ENCODE data around the gene LGI2.

Gene LGI2

DNA sequence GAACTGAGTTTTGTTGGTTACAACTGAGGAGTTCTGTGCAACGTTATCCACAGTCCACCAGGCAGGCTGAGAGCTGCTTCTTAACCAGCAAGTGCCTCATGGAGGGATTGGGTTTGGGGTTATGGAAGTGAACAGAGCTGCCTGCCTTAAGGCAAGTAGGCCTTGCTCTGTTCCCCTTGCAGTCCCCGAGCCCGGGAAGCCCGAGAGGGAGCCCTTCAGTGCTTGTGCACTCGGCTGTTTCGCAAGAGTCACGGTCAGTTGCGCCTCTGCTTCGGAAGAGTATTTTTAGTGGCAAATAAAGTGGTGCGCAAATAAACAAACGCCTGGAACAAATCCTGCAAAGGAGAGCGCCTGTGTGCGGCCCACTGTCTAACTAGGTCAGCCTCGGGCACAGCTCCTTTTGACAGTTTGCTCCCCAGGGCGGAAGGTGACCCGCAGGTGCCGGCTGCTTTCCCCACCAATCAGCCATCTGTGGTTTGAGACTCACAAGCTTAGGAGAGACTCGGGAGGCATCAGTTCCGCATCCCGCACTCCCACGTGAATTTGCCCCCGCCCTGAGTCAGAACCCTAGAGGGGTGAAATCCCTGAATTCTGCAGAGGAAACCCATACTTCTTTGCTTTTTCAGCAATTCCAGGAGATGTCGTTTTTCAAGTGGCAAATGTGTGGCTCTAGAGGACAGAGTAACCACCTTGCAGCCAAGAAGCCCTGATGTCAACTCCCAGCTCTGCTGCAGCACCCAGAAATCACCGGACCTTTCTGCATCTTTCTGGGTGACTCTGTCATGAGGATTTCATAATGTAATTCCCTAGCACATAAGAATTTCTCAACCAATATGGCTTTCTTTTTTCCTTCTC, 56.8 kb downstream of the LGI2 start:
- DNase-seq (no peak), ATAC-seq (replicated peaks) (no peak)
- Mint-ChIP-seq H3K27me3 (peaks cover 20 to 23% of the 10 kb centered on the region in 2 donors), H3K9me3 (no peaks in the 10 kb centered on the region), H3K27ac (no peak overlapping the region), H3K36me3 (no peaks in the 10 kb centered on the region), H3K4me3 (no peak overlapping the region), H3K4me1 (peaks cover 2 to 6% of the 10 kb centered on the region in 2 donors)

DNA sequence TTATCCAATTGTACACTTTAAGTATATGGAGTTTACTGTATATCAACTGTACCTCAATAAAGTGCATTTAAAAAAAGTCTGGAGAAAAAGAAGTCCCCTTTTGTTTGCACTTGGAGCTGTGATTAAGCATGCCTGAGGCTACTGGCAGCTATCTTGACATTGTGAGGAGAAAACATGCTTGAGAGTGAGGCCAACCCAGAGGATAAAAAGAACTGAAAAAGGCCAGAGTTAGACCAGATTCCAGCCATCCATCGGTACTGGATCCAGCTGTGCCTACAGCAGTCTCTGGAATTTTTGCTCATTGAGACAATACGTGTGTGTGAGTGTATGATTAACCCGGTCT, 57.4 kb downstream of the LGI2 start:
- H3K27ac Mint-ChIP-seq: no peak overlapping the region
- H3K4me3 Mint-ChIP-seq: no peak overlapping the region

DNA sequence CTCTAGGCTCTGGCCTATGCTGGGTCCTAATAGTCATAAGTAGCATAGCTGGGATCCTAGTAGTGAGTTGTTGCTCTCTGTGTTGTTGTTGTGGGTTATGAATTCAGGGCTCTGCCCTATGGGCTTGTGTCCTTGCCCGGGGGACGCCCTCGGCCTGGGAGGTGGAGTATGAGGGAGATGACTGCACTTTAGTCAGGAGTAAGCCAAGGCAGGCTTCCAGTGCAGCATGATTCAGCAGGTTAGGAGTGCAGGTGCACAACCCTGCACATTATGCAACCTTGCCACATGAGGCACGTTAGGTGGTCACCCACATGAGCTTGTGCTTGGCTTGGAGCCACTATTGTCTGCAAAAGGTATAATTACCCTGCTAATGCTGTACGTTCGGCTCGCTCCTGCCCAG, 59.6 kb downstream of the LGI2 start:
- ATAC-seq (replicated peaks): no peak
- peaks cover 15% of the 10 kb centered on the region in 2 donors for H3K27me3 Mint-ChIP-seq
- H3K9me3 Mint-ChIP-seq: peaks cover 6% of the 10 kb centered on the region in 2 donors
- no peak for DNase-seq
- peaks cover 0 to 2% of the 10 kb centered on the region in 2 donors for H3K4me1 Mint-ChIP-seq
- H3K36me3 Mint-ChIP-seq: no peaks in the 10 kb centered on the region
- H3K4me3 Mint-ChIP-seq: no peak overlapping the region
- no peak overlapping the region for H3K27ac Mint-ChIP-seq

More for the DNA sequence above, 57.4 kb downstream of the LGI2 start:
- Mint-ChIP-seq H3K36me3 (no peaks in the 10 kb centered on the region), H3K9me3 (no peaks in the 10 kb centered on the region), H3K27me3 (peaks cover 17 to 20% of the 10 kb centered on the region in 2 donors), H3K4me1 (peaks cover 2% of the 10 kb centered on the region in 2 donors)
- no peak for DNase-seq
- ATAC-seq (replicated peaks): no peak

DNA sequence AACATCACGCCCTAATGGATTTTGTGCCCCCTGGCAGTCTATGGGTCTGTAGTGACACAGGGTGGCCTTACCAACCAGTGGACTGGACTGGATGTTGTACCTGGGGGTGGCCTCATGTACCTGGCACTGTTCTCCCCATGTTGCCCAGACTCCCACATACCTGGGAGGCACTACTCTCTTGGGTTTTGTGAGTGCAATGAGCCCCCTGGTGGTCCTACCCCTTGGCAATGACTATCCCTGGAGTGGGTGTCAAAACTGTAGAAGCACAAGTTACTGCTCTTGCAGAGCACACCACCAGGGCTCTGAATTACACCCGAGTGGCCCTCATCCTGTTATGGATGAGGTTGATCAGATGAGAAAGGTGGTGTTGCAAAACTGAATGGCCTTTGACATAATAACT, 60.1 kb downstream of the LGI2 start:
- Mint-ChIP-seq H3K36me3 (no peaks in the 10 kb centered on the region), H3K27ac (no peak overlapping the region), H3K27me3 (peaks cover 13% of the 10 kb centered on the region in 2 donors), H3K4me3 (no peak overlapping the region), H3K9me3 (peaks cover 7 to 10% of the 10 kb centered on the region in 2 donors), H3K4me1 (peaks cover 0 to 2% of the 10 kb centered on the region in 2 donors)
- no peak for DNase-seq
- no peak for ATAC-seq (replicated peaks)

DNA sequence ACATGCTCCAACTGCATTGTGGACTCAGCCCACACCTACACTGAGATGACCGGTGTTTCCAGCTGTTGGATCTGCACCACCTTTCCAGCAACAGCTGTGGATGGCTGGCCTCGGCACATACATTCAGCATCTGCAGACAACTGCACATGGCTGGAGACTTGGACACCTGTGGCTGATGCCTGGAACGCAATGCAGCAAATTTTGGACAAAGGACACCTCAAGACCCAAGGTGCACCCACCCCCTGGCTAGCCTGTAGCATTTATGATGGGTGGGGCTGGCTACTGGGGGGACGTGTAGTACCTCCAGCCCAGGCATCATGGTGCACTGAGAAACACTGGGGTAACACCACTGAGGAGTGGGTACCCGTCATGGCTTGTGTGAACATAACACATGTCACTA, 60.6 kb downstream of the LGI2 start:
- ATAC-seq (replicated peaks) (no peak), DNase-seq (no peak)
- no peak overlapping the region for H3K27ac Mint-ChIP-seq
- peaks cover 0 to 2% of the 10 kb centered on the region in 2 donors for H3K4me1 Mint-ChIP-seq
- no peak overlapping the region for H3K4me3 Mint-ChIP-seq
- H3K27me3 Mint-ChIP-seq: peaks cover 8 to 9% of the 10 kb centered on the region in 2 donors
- H3K36me3 Mint-ChIP-seq: no peaks in the 10 kb centered on the region
- H3K9me3 Mint-ChIP-seq: peaks cover 7 to 10% of the 10 kb centered on the region in 2 donors

DNA sequence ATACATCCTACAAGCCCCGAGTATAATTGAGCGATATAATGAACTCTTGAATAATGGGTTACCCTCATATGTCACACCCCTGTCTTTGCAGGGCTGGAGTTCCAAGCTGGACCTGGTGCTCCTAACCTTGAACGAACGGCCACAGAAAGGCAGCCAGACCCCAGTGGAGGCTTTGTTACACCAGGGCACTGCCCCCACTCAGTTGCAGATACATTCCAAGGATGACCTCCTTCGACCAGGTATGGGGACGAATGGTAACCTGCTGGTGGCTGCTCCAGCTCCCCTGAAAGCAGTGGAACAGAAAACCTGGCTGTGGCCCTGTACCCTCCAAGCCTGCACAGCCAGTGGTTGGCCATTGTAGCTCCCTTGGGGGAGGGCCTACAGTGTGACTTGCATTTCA, 61.3 kb downstream of the LGI2 start:
- DNase-seq (no peak), ATAC-seq (replicated peaks) (no peak)
- H3K4me3 Mint-ChIP-seq: no peak overlapping the region
- H3K36me3 Mint-ChIP-seq: no peaks in the 10 kb centered on the region
- no peaks in the 10 kb centered on the region for H3K4me1 Mint-ChIP-seq
- peaks cover 2 to 4% of the 10 kb centered on the region in 2 donors for H3K27me3 Mint-ChIP-seq
- H3K27ac Mint-ChIP-seq: no peak overlapping the region
- H3K9me3 Mint-ChIP-seq: peaks cover 10 to 11% of the 10 kb centered on the region in 2 donors

DNA sequence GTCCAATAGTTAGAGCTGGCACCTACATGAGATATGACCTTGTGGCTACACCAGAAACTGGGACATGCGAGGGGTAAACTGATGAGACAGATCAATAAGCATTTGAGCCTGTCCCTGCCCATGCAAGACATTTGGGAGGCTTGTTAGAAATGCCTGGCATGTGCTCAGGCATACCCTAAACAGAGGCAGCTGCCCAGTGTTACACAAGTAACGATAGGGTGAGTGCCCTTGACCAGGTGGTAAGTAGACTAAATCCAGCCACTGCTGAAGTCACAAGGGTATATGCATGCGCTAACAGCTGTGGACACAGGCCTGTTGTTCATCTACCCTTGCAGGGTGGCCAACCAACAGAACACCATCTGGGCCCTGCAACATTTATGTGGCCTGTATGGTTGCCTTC, 61.8 kb downstream of the LGI2 start:
- H3K4me1 Mint-ChIP-seq: no peaks in the 10 kb centered on the region
- DNase-seq: no peak

DNA sequence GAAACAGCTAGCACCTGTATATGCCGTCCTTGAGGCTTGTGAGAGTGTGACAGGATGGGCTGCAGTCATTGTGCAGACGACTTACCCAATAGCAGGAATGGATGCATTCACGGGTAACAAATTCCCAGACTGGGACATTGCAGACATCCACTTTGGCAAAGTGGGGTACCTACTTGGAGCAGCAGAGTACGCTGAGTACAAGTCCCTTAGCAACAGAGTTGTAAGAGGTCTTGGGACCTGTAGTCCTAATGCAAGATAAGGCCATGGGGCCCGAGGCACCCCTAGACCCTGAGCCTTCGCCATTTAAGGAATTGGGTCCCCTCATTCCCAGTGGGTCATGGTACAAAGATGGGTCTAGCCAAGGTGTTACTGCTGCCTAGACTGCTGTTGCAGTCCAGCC, 62.5 kb downstream of the LGI2 start:
- Mint-ChIP-seq H3K36me3 (no peaks in the 10 kb centered on the region), H3K9me3 (peaks cover 15% of the 10 kb centered on the region in 2 donors), H3K27me3 (peaks cover 0 to 4% of the 10 kb centered on the region in 2 donors), H3K4me3 (no peak overlapping the region), H3K4me1 (no peaks in the 10 kb centered on the region), H3K27ac (no peak overlapping the region)
- ATAC-seq (replicated peaks): no peak
- no peak for DNase-seq

More for the DNA sequence above, 61.8 kb downstream of the LGI2 start:
- Mint-ChIP-seq H3K27ac (no peak overlapping the region), H3K36me3 (no peaks in the 10 kb centered on the region), H3K27me3 (peaks cover 0 to 4% of the 10 kb centered on the region in 2 donors), H3K9me3 (peaks cover 10 to 12% of the 10 kb centered on the region in 2 donors), H3K4me3 (no peak overlapping the region)
- no peak for ATAC-seq (replicated peaks)

DNA sequence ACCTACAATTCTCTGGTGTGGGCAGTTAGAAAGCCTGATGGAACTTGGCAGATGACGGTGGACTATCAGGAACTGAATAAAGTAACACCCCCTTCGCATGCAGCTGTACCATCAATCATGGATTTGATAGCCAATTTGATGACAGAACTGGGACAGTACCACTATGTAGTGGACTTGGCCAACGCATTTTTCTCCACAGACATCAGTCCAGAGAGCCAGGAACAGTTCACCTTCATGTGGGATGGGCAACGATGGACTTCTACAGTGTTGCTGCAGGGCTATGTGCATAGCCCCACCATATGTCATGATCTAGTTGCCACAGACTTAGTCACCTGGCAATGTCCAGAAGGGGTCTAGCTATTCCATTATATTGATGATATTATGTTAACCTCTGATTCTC, 63.4 kb downstream of the LGI2 start:
- Mint-ChIP-seq H3K36me3 (no peaks in the 10 kb centered on the region), H3K27ac (no peak overlapping the region), H3K9me3 (peaks cover 15 to 16% of the 10 kb centered on the region in 2 donors)

DNA sequence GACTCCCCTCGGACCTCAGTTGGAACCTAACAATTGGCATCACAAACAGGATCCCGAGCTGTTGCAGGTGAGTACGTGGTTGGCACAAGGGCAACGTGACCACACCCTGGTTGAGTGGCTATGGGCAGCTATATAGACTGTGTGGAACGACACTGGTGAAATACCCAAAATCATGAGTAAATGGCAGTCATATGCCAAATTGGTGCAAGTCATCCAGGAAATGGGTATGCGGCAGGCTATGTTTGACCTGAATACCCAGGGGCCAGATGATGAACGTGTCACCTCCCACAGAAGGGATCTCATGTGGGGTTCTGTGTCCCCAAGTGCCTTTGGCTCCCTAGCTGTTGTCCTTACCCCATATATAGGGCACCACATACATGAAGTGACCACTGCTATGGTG, 64.7 kb downstream of the LGI2 start:
- Mint-ChIP-seq H3K4me1 (no peaks in the 10 kb centered on the region), H3K27me3 (peaks cover 0 to 2% of the 10 kb centered on the region in 2 donors), H3K4me3 (no peak overlapping the region), H3K9me3 (peaks cover 15 to 16% of the 10 kb centered on the region in 2 donors), H3K36me3 (no peaks in the 10 kb centered on the region), H3K27ac (no peak overlapping the region)
- ATAC-seq (replicated peaks) (no peak), DNase-seq (no peak)

More for the DNA sequence above, 63.4 kb downstream of the LGI2 start:
- DNase-seq (no peak), ATAC-seq (replicated peaks) (no peak)
- Mint-ChIP-seq H3K4me1 (no peaks in the 10 kb centered on the region), H3K4me3 (no peak overlapping the region), H3K27me3 (peaks cover 0 to 4% of the 10 kb centered on the region in 2 donors)

DNA sequence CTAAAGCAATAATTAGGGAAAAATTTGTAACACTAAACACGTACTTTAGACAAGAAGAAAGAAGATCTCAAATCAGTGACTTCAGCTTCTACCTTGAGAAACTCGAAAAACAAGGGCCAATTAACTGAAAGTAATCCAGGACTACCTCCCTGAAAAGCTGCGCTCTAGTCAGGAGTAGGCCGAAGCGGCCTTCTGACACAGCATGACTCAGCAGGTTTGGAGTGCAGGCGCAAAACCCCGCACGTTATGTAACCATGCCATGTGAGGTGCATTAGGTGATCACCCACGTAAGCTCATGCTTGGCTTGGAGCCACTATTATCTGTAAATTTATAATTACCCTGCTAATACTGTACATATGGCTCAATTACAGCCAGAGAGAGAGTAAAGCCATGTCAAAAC, 65.1 kb downstream of the LGI2 start:
- Mint-ChIP-seq H3K36me3 (no peaks in the 10 kb centered on the region), H3K4me3 (no peak overlapping the region), H3K4me1 (no peaks in the 10 kb centered on the region), H3K27me3 (no peaks in the 10 kb centered on the region), H3K9me3 (peaks cover 15 to 16% of the 10 kb centered on the region in 2 donors), H3K27ac (no peak overlapping the region)
- ATAC-seq (replicated peaks): no peak
- no peak for DNase-seq

DNA sequence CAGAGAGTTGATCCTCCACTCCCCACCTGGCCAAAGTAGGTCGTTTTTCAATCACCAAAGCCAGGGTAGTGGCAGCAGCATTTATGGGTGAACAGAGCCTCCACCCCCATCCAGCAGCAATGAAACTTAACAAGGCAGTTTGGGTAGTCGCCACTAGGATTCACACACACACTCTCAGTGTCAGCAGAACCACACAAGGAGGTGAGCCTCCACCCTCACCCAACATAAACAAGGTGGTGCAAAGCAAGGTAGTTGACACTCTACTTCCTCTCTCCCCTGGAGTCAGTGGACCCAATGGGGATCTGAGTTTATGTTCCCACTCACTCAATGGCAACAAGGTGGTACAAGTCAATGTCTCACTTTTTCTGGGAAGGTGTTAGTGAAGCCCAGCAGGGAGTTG, 67.5 kb downstream of the LGI2 start:
- Mint-ChIP-seq H3K36me3 (no peaks in the 10 kb centered on the region), H3K27ac (no peak overlapping the region), H3K4me3 (no peak overlapping the region), H3K27me3 (no peaks in the 10 kb centered on the region), H3K4me1 (no peaks in the 10 kb centered on the region), H3K9me3 (peaks cover 15 to 16% of the 10 kb centered on the region in 2 donors)
- no peak for DNase-seq
- ATAC-seq (replicated peaks): no peak

DNA sequence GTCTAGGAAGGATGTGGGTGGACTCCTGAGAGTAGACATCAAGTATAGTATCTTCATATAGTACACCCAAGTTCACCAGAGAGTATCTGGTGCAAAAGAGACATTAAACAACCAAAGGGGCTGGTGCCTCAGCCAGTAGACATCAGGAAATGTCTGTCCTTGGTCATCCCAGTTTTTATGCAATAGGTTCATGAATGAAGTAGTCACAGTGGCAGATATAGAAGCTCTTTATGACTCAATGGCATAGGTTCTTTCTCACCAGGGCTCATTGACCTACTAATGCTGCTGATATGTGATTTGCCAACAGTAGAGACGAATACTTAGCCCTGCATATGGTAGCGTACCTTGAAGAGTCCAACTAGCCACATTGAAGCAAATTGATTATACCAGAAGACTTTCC, 72.9 kb downstream of the LGI2 start:
- DNase-seq: no peak
- H3K27me3 Mint-ChIP-seq: peaks cover 0 to 6% of the 10 kb centered on the region in 2 donors

DNA sequence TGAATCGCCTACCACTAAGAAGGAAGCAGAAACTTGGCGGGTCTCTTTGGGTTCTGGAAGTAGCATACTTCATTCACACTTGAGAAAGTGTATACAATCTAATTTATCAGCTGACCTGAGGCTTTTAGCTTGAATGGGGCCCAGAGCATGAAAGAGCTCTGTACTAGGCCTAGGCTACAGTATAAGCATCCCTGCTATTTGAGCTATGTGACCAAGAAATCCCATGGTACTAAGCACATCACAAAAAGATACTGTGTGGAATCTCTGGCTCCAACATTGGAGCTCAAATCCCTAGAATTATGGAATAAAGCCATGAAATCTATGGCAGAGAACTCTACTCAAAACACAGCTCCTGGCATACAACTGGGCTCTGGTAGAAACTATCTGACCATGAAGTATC, 74.0 kb downstream of the LGI2 start:
- Mint-ChIP-seq H3K4me1 (no peaks in the 10 kb centered on the region), H3K4me3 (no peak overlapping the region), H3K9me3 (peaks cover 4 to 6% of the 10 kb centered on the region in 2 donors), H3K27me3 (peaks cover 0 to 6% of the 10 kb centered on the region in 2 donors), H3K27ac (no peak overlapping the region), H3K36me3 (no peaks in the 10 kb centered on the region)
- ATAC-seq (replicated peaks): no peak
- no peak for DNase-seq

More for the DNA sequence above, 72.9 kb downstream of the LGI2 start:
- Mint-ChIP-seq H3K36me3 (no peaks in the 10 kb centered on the region), H3K4me3 (no peak overlapping the region), H3K9me3 (peaks cover 4 to 6% of the 10 kb centered on the region in 2 donors), H3K27ac (no peak overlapping the region), H3K4me1 (no peaks in the 10 kb centered on the region)
- no peak for ATAC-seq (replicated peaks)

DNA sequence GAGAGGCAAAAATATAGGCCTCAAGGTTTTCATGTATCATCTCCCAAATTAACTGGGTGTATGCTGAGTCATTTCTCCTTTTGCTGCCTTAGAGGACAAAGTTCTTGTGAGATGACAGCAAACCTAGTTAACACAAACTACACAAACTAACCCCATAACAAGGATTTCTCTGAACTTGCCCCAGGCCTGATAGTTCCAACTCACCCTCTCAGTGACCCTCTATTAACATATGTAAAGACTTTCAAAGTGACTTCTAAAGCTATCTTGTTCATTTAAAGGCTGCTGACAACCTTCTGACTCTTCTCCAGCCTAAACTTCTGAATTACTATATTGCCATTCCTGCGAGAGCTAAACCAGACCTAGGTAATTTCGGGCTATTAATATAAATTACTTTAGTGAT, 74.7 kb downstream of the LGI2 start:
- peaks cover 4 to 6% of the 10 kb centered on the region in 2 donors for H3K9me3 Mint-ChIP-seq
- peaks cover 0 to 6% of the 10 kb centered on the region in 2 donors for H3K27me3 Mint-ChIP-seq
- H3K4me1 Mint-ChIP-seq: no peaks in the 10 kb centered on the region
- H3K36me3 Mint-ChIP-seq: no peaks in the 10 kb centered on the region
- no peak overlapping the region for H3K4me3 Mint-ChIP-seq
- ATAC-seq (replicated peaks): no peak
- H3K27ac Mint-ChIP-seq: no peak overlapping the region
- DNase-seq: no peak
